A673 (cell line): ENCODE measurements around the gene ACAP2.
"Not testable (repeated sequence)": the region's sequence is repeated elsewhere in the genome, so short reads cannot be mapped to it uniquely, and the experiment has no call there.

Experiments used
- CTCF ChIP-seq: fragments of 300-800, 200-600 bp; sonication (generic); conservative IDR thresholded peaks from 2 replicates; pipeline ENCODE4 v1.5.1; 2017; ENCODE audit warnings: low read depth, mild to moderate bottlenecking, antibody characterized with exemption, low read length, moderate library complexity, mixed read lengths
- EZH2 ChIP-seq: fragments of 200-600 bp; sonication (generic); IDR thresholded peaks from 2 replicates; pipeline ENCODE4 v1.6.1; 2017; ENCODE audit warnings: borderline replicate concordance, low read depth, mild to moderate bottlenecking, mixed read lengths, antibody characterized with exemption, low read length; ENCODE audit not compliant: poor library complexity, severe bottlenecking

DNA sequence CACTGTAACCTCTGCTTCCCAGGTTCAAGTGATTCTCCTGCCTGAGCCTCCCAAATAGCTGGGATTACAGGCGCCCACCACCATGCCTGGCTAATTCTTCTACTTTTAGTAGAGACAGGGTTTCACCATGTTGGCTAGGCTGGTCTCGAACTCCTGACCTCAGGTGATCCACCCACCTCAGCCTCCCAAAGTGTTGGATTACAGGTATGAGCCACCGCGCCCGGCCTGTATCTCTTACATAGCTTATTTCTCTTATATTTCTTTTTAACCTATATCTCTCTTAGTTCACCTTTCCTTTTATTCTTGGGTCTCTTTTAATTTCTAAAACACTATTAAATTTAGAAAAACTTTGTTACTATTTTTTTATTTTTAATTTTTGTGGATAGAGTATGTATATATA lies 213.9 kb downstream of the ACAP2 start:
- TF ChIP-seq CTCF, EZH2: not testable (repeated sequence)
